ENCODE measurements around the gene DNAJC27. TPM values are rescaled to one million over a fixed set of nuclear protein-coding genes. Genes with fewer than 3 reads are reported as not detected.

Gene DNAJC27
- total RNA-seq, 8 experiments from 2014 or later = 5.2 to 12.5 (median 8.1) TPM

Other genes with a start within 250 kb of the DNAJC27 start
- gene PTRHD1, start 178.6 kb downstream of the DNAJC27 start, total RNA-seq = 10 to 100 TPM; 21.4 to 44.8 (median 27.2) TPM
- 10 to 100 TPM in 3 of 8 experiments, 1 to 10 TPM in 5; 4.8 to 35.0 (median 6.7) TPM for gene CENPO, start 178.5 kb downstream of the DNAJC27 start, total RNA-seq
- gene ADCY3, start 51.7 kb downstream of the DNAJC27 start, total RNA-seq = 10 to 100 TPM; 10.2 to 91.3 (median 20.6) TPM
- gene EFR3B, start 70.1 kb upstream of the DNAJC27 start, total RNA-seq = 10 to 100 TPM; 12.3 to 30.7 (median 21.1) TPM
- 1 to 10 TPM in 1 of 8 experiments, under 1 TPM in 3, not detected in 4; 0.13 to 3.2 (median 0.51) TPM for gene POMC, start 196.6 kb upstream of the DNAJC27 start, total RNA-seq